HG03457 (cell line): ENCODE measurements around the gene TIGD3.

Source experiments
- ATAC-seq: cut with Tn5 transposase; IDR thresholded peaks from one replicate; pipeline ENCODE4 v1.9.1; 2021; ENCODE audit warnings: moderate number of reproducible peaks; ENCODE audit not compliant: unreplicated experiment

Gene TIGD3

DNA sequence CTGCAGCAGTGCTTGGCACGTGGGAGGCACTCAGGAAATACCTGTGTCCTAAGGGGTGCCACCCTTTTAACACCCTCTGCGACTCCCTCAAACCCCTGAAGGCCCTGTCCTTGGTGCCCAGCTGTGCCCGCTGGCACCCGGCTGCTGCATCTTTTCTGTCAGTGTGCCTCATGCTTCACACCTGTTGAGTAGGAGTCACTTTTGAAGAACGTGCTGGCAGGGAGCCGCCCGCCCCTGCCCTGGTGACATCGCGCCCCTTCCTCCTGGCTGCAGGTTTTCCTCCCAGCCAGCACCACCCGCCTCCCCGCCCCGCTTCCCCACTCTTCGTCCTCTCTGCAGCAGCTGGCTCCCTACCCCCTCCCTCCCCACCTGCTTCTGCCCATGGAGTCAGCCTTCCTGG is 49.7 kb downstream of the TIGD3 start:
- no peak for ATAC-seq

DNA sequence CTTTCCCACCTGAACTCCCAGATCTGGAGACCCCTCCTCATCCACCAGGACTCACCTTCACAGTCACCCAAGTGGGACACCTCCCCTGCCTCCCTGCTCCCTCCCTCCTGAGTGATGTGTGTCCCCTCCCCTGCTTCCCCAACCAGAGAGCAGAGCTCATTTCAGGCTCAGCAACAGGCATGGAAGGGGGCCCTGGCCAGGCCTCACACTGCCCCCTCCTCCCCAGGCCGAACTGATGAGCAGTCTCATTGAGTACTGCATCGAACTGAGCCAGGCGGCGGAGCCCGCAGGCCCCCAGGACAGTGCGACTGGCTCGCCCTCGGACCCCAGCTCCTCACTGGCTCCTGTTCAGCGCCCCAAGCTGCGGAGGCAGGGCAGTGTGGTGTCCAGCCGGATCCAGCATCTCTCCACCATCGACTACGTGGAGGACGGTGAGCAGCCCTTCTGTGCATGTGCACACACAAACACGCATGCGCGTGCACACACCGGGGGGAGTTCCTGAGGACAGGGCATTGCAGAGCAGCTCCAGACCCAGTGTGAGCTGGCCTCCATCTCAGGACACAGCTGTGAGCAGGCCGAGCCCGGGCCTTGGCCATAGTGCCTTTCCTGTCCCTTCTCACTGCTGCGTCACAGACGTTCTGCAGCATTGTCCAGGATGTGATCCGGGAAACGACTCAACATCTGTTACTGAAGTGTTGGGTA is 50.2 kb downstream of the TIGD3 start:
- no peak for ATAC-seq
